Skin epidermis (tissue), 12 donors: ENCODE data around the gene ACSF2.

Experiments used
- H3K27ac ChIP-seq, 21 experiments: fragments of 200-600 bp; sonication (generic) in 11 of 21; one replicate each; pipeline ENCODE4 v1.5.0; 2020; ENCODE audit warnings: mild to moderate bottlenecking in 3 of 21, inconsistent platforms in 2 of 21, moderate library complexity in 2 of 21
- H3K4me3 ChIP-seq, 7 experiments: fragments of 200-600 bp; sonication (generic) in 2 of 7; one replicate each; pipeline ENCODE4 v1.5.0; 2020; ENCODE audit warnings: inconsistent platforms in 2 of 7, mild to moderate bottlenecking in 2 of 7, moderate library complexity in 1 of 7

The ACSF2 gene

GRCh38 chr17:50484386-50485155, 58.6 kb downstream of the ACSF2 start:
- Histone ChIP-seq H3K27ac (no peak overlapping the region), H3K4me3 (no peak overlapping the region)

- peak overlapping the region in 9 of 21 experiments; percentile 4 to 63 (median 45) for H3K27ac ChIP-seq
- H3K4me3 ChIP-seq, result no peak overlapping the region
Observed at GRCh38 chr17:50487213-50488096, 61.4 kb downstream of the ACSF2 start.

GRCh38 chr17:50488880-50489279, 62.9 kb downstream of the ACSF2 start:
- Histone ChIP-seq H3K27ac (no peak overlapping the region), H3K4me3 (no peak overlapping the region)

GRCh38 chr17:50491505-50491904, 65.5 kb downstream of the ACSF2 start:
- Histone ChIP-seq H3K27ac (no peak overlapping the region), H3K4me3 (no peak overlapping the region)

GRCh38 chr17:50492214-50492613, 66.2 kb downstream of the ACSF2 start:
- no peak overlapping the region for H3K27ac ChIP-seq

GRCh38 chr17:50493744-50494143, 67.7 kb downstream of the ACSF2 start:
- H3K4me3 ChIP-seq, result no peak overlapping the region

More at GRCh38 chr17:50492214-50492613, 66.2 kb downstream of the ACSF2 start:
- no peak overlapping the region for H3K4me3 ChIP-seq

GRCh38 chr17:50495217-50495823, 69.3 kb downstream of the ACSF2 start:
- Histone ChIP-seq H3K27ac (no peak overlapping the region), H3K4me3 (no peak overlapping the region)

More at GRCh38 chr17:50493744-50494143, 67.7 kb downstream of the ACSF2 start:
- H3K27ac ChIP-seq, result no peak overlapping the region

GRCh38 chr17:50495918-50496317, 69.9 kb downstream of the ACSF2 start:
- H3K27ac ChIP-seq, result no peak overlapping the region
- H3K4me3 ChIP-seq, result no peak overlapping the region

- Histone ChIP-seq H3K27ac (peak overlapping the region in 3 of 21 experiments; percentile 16 to 49 (median 31)), H3K4me3 (no peak overlapping the region)
Observed at GRCh38 chr17:50498021-50498874, 72.2 kb downstream of the ACSF2 start.

- Histone ChIP-seq H3K27ac (no peak overlapping the region), H3K4me3 (no peak overlapping the region)
Observed at GRCh38 chr17:50499270-50499669, 73.3 kb downstream of the ACSF2 start.

- Histone ChIP-seq H3K4me3 (no peak overlapping the region), H3K27ac (no peak overlapping the region)
Observed at GRCh38 chr17:50499721-50500120, 73.7 kb downstream of the ACSF2 start.

GRCh38 chr17:50501054-50501453, 75.0 kb downstream of the ACSF2 start:
- H3K4me3 ChIP-seq, result no peak overlapping the region
- no peak overlapping the region for H3K27ac ChIP-seq

- H3K27ac ChIP-seq, result no peak overlapping the region
Observed at GRCh38 chr17:50502301-50502990, 76.4 kb downstream of the ACSF2 start.

GRCh38 chr17:50505591-50506130, 79.6 kb downstream of the ACSF2 start:
- no peak overlapping the region for H3K27ac ChIP-seq
- no peak overlapping the region for H3K4me3 ChIP-seq

More at GRCh38 chr17:50502301-50502990, 76.4 kb downstream of the ACSF2 start:
- H3K4me3 ChIP-seq, result no peak overlapping the region

- Histone ChIP-seq H3K27ac (no peak overlapping the region), H3K4me3 (no peak overlapping the region)
Observed at GRCh38 chr17:50506298-50506697, 80.3 kb downstream of the ACSF2 start.

GRCh38 chr17:50507871-50508572, 82.0 kb downstream of the ACSF2 start, which contains the start of gene MYCBPAP:
TSS of gene MYCBPAP (plus strand) at chr17:50508439. CDS start at chr17:50508675, 236 bp downstream.
- Histone ChIP-seq H3K27ac (peak within 1 kb of the TSS in 20 of 21 experiments; percentile 66 to 94 (median 72)), H3K4me3 (peak within 1 kb of the TSS; percentile 42 to 66 (median 52))

- peak overlapping the region in 20 of 21 experiments; percentile 66 to 94 (median 72) for H3K27ac ChIP-seq
Observed at GRCh38 chr17:50508573-50509460, 82.8 kb downstream of the ACSF2 start.

More at GRCh38 chr17:50508573-50509460, 82.8 kb downstream of the ACSF2 start:
- H3K4me3 ChIP-seq, result peak overlapping the region; percentile 42 to 66 (median 52)
